Measurements from ENCODE around the gene SYNGR2. TPM values are rescaled to one million over a fixed set of nuclear protein-coding genes. Genes with fewer than 3 reads are reported as not detected.

SYNGR2 gene
- total and polyA plus RNA-seq, 2 of the 8 experiments (the other 6 are each of a cell fraction or from before 2014, with no cell fraction given): 50.0 to 139 TPM

DNA sequence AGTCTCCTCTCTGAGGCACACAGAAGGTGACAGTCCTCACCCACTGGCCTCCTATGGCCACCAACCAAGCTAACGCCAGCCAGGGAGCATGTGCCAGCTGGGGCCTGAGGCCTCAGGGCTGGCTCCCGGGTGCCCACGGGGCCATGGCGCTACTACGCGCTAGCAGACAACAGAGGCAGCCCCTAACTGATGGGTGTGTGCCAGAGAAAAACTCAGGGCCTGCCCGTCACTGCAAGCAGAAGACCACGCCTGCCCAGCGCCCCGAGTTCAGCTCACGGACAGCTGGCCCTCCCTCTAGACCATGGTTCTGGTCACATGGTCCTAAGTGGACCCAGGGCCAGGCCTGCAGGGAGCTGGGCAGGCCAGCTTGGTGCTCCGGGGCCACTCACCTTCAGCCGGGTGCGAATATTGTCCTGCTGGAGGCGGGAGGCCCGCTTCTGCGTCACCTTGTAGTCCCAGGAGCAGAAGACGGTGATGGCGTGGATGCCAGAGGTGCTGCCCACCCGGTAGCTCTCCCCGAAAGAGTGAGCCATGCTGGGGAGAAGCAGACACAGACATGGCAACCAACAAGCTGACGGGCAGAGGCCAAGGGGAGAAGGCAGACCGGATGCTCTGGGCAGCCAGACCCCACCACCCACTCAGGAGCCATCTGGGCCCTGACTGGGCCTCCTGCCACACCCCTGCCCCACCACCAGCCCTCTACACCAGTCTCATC, 46.0 kb upstream of the SYNGR2 start (continued):
- TF ChIP-seq, protein P1, sequence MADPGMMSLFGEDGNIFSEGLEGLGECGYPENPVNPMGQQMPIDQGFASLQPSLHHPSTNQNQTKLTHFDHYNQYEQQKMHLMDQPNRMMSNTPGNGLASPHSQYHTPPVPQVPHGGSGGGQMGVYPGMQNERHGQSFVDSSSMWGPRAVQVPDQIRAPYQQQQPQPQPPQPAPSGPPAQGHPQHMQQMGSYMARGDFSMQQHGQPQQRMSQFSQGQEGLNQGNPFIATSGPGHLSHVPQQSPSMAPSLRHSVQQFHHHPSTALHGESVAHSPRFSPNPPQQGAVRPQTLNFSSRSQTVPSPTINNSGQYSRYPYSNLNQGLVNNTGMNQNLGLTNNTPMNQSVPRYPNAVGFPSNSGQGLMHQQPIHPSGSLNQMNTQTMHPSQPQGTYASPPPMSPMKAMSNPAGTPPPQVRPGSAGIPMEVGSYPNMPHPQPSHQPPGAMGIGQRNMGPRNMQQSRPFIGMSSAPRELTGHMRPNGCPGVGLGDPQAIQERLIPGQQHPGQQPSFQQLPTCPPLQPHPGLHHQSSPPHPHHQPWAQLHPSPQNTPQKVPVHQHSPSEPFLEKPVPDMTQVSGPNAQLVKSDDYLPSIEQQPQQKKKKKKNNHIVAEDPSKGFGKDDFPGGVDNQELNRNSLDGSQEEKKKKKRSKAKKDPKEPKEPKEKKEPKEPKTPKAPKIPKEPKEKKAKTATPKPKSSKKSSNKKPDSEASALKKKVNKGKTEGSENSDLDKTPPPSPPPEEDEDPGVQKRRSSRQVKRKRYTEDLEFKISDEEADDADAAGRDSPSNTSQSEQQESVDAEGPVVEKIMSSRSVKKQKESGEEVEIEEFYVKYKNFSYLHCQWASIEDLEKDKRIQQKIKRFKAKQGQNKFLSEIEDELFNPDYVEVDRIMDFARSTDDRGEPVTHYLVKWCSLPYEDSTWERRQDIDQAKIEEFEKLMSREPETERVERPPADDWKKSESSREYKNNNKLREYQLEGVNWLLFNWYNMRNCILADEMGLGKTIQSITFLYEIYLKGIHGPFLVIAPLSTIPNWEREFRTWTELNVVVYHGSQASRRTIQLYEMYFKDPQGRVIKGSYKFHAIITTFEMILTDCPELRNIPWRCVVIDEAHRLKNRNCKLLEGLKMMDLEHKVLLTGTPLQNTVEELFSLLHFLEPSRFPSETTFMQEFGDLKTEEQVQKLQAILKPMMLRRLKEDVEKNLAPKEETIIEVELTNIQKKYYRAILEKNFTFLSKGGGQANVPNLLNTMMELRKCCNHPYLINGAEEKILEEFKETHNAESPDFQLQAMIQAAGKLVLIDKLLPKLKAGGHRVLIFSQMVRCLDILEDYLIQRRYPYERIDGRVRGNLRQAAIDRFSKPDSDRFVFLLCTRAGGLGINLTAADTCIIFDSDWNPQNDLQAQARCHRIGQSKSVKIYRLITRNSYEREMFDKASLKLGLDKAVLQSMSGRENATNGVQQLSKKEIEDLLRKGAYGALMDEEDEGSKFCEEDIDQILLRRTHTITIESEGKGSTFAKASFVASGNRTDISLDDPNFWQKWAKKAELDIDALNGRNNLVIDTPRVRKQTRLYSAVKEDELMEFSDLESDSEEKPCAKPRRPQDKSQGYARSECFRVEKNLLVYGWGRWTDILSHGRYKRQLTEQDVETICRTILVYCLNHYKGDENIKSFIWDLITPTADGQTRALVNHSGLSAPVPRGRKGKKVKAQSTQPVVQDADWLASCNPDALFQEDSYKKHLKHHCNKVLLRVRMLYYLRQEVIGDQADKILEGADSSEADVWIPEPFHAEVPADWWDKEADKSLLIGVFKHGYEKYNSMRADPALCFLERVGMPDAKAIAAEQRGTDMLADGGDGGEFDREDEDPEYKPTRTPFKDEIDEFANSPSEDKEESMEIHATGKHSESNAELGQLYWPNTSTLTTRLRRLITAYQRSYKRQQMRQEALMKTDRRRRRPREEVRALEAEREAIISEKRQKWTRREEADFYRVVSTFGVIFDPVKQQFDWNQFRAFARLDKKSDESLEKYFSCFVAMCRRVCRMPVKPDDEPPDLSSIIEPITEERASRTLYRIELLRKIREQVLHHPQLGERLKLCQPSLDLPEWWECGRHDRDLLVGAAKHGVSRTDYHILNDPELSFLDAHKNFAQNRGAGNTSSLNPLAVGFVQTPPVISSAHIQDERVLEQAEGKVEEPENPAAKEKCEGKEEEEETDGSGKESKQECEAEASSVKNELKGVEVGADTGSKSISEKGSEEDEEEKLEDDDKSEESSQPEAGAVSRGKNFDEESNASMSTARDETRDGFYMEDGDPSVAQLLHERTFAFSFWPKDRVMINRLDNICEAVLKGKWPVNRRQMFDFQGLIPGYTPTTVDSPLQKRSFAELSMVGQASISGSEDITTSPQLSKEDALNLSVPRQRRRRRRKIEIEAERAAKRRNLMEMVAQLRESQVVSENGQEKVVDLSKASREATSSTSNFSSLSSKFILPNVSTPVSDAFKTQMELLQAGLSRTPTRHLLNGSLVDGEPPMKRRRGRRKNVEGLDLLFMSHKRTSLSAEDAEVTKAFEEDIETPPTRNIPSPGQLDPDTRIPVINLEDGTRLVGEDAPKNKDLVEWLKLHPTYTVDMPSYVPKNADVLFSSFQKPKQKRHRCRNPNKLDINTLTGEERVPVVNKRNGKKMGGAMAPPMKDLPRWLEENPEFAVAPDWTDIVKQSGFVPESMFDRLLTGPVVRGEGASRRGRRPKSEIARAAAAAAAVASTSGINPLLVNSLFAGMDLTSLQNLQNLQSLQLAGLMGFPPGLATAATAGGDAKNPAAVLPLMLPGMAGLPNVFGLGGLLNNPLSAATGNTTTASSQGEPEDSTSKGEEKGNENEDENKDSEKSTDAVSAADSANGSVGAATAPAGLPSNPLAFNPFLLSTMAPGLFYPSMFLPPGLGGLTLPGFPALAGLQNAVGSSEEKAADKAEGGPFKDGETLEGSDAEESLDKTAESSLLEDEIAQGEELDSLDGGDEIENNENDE (IDR thresholded peaks at IDR 0.05; ENCODE audit: insufficient replicate concordance, low read length): no peak
- TF ChIP-seq PHF8 (conservative IDR thresholded peaks at IDR 0.05; ENCODE audit: low read depth, low read length) (no peak), MAFK (IDR thresholded peaks at IDR 0.05; ENCODE audit: low read depth, low read length) (no peak), TAF7 (optimal IDR thresholded peaks at IDR 0.05; ENCODE audit: borderline replicate concordance, low read depth, low read length) (no peak), POLR2A (IDR thresholded peaks at IDR 0.05; ENCODE audit: control extremely low read depth in 1 of 2, low read depth in 2 of 2, low read length in 2 of 2) (no peak), SRF (IDR thresholded peaks at IDR 0.05; ENCODE audit: low read depth, low read length) (no peak), POLR2AphosphoS5 (IDR thresholded peaks at IDR 0.05; ENCODE audit: low read depth, low read length) (no peak), FOSL1 (IDR thresholded peaks at IDR 0.05; ENCODE audit: insufficient read depth, low read depth, low read length) (no peak), NANOG (IDR thresholded peaks at IDR 0.05; ENCODE audit: insufficient read depth, low read depth, low read length, poor library complexity, severe bottlenecking) (no peak), GTF2F1 (IDR thresholded peaks at IDR 0.05; ENCODE audit: borderline replicate concordance, low read depth, low read length) (no peak), CHD1 (IDR thresholded peaks at IDR 0.05; ENCODE audit: low read depth, low read length) (no peak)

Data from H1 (cell line).